HG03571 (cell line): ENCODE measurements around the gene ATP5IF1.

ENCODE experiments used
- ATAC-seq: cut with Tn5 transposase; IDR thresholded peaks from one replicate; pipeline ENCODE4 v1.9.1; 2021; ENCODE audit not compliant: unreplicated experiment

The ATP5IF1 gene

DNA sequence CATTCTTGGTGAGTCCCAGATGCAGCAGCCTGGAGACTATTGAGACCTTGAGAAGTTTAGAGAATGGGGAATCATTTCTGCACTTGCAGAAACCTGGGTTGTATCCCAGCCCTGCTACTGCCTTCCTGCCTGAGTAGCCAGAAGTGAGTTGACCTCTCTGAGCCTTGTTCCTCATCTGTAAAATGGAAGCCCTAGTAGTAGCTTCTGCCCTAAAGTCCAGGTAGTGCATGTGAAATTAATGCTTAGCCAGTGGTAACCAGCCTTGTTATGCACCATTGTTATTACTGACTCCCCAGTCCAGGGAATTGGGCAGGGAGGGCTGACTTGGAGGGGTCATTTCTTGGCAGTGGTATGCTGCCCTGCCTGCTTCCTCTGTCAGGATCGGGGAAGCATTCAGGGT is 29.0 kb downstream of the ATP5IF1 start:
- ATAC-seq = no peak

DNA sequence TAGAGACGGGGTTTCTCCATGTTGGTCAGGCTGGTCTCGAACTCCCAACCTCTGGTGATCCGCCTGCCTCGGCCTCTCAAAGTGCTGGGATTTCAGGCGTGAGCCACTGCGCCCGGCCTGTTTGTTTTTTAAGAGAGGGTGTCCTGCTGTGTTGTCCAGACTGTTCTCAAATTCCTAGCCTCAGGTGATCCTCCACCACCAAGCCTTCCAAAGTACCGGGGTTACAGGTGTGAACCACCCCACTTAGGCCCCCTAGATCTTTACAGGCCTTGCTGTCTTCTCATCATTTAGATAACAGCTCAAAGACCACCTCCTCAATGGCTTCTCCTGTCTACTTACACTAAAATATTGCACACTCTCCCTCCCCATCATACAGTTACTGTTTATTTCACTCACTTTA is 29.7 kb downstream of the ATP5IF1 start:
- no peak for ATAC-seq

DNA sequence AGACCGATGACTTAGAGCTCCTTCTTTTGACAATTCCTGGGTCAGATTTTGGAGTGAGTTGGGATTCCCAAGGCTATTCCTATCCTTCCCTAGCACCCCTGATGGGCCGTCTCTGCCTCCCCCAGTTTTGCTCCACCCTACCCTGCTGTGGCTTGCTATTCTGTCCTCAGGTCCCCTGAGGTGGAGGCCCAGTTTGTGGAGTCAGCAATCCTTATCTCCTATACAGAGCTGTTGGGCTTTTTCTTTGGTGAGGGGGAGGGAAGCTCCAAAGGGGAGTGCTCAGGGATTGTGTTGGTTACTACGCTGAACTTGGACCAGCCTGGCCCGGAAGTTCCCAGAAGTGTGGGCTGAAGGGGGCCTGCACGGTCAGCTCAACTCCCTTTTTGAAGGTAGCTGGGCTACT is 31.0 kb downstream of the ATP5IF1 start:
- ATAC-seq = no peak

DNA sequence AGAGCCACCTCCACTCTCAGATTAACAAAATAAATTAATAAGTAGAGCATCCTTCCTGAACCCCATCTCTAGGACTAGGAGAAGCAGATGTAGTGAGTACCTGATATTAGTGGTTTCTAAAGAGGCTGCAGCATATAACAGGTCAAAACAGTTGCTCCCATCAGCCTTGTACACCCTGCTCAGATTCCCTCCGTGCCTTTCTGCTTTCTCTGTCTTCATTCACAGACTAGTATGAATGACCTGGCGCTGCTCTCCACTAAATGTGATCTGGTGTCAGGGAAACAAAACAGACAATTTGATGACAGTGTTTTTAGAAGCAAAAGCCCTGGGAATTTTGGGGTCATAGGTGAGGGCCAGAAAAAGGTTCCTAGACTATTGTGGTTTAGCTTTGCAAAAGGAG is 31.7 kb downstream of the ATP5IF1 start:
- no peak for ATAC-seq

DNA sequence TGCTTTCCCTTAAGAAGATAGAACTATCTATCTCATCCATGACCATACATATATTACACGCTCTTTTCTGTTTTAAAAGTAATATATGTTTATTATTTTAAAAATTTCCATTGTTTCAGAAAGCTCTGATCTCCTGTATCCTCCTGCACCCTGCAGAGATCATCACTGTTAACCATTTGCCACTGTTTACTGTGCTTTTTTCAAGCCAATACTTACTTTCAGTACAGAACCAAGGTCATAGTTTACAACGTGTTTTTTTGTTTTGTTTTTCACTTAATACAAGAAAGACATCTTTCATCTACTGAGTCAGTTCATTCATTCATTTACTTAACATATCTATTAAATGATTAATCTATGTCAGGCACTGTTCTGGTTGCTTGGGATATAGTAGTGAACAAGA is 33.6 kb downstream of the ATP5IF1 start:
- ATAC-seq = no peak

DNA sequence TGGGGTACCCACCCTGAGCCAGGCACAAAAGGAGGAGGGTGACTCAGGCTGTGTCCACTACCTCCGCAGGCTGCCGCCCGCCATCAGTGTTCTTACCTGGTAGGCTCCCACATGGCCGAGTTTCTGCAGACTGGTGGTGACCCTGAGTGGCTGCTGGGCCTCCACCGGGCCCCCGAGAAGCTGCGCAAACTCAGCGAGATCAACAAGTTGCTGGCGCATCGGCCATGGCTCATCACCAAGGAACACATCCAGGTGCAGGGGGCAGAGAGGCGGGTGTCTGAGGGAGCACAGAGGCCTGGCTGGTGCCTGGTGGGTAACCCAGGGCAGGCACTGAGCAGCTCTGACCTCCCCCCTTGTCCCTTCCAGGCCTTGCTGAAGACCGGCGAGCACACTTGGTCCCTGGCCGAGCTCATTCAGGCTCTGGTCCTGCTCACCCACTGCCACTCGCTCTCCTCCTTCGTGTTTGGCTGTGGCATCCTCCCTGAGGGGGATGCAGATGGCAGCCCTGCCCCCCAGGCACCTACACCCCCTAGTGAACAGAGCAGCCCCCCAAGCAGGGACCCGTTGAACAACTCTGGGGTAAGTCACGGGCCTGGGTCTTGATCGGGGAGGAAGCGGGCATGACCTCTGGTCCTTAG is 36.4 kb downstream of the ATP5IF1 start:
- ATAC-seq = no peak

DNA sequence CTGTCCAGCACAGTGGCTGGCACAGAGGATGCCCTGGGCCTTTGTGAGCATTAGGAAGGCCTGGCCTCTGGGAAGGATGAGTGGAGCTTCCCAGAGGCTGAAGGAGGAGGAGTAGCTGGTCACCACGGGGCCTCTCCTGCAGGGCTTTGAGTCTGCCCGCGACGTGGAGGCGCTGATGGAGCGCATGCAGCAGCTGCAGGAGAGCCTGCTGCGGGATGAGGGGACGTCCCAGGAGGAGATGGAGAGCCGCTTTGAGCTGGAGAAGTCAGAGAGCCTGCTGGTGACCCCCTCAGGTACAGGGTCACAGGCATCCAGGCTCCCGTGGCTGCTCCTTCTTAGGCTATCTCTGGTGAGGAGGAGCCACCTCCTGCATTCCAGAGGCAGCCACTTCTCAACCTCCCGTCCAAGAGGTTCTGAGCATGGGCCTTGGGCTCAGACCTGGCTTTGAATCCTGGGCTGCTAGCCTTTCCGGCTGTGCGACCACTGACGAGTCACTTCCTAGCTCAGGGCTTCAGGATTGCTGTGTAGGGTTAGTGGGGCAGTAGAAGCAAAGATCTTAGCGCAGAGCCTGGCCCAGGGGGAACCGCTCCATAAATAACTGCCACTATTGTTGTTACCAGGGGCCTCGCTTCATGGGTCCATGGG is 37.4 kb downstream of the ATP5IF1 start:
- ATAC-seq = no peak

DNA sequence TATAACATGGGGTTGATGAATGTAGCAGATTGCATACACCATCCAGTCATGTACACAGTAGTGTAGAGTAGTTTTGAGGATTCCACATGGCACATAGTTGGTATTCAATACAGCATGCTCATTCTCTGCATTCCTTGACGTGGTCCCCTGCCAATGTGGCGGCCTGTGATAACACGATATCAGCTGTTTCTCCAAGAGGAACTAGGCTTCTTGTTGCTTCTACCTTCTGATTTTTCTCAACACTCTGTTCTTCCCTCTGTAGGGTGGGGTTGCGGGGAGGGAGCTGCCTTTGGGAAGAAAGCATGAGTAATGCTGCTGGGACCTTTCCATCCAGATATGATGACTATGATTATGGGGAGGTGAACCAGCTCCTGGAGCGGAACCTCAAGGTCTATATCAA is 42.8 kb downstream of the ATP5IF1 start:
- ATAC-seq = no peak

DNA sequence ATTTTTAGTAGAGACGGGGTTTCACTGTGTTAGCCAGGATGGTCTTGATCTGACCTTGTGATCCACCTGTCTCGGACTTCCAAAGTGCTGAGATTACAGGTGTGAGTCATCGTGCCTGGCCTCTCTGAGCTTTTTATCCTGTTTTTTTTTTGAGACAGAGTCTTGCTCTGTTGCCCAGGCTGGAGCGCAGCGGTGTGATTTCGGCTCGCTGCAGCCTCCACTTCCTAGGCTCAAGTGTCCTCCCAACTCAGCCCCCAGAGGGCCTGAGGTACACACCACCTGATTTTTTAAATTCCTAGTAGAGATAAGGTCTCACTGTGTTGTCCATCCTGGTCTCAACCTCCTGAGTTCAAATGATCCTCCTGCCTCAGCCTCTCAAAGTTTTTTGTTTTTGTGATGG is 43.8 kb downstream of the ATP5IF1 start:
- no peak for ATAC-seq

DNA sequence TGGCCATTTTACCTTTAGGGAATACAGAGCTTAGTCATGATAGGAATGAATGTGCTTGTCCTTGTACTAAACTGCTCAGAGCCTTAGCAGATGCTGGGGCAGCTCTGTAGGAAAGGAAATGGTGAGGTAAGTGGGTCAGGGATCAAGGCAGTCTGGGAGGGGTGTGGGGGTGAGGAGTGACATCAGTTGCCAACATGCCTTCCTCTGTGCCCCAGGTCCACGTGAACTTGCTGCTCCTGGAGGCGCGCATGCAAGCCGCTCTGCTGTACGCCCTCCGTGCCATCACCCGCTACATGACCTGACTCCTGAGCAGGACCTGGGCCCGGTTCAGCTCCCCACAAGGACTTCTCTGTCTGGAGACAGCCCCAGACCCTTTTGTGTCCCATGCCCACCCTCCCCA is 44.6 kb downstream of the ATP5IF1 start:
- ATAC-seq = no peak

DNA sequence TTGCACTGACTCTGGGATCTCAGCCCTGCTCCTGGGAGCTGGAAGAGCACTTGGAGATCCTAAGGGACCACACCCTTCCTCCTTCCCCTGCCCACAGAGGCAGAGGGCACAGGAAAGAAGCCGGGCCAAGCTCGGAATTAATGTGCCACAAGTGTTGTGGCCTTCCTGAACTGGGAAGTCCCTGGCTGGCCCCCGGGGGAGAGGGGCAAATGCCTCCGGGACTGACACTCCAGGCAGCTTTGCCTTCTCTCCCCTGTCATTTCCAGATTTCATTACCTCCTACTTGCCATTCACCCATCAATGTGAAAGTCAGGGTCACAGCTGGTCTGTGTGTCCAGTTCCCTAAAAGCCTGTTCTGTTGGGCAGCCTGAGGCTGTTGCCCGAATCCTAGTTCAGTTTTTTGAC is 45.1 kb downstream of the ATP5IF1 start:
- ATAC-seq = no peak

DNA sequence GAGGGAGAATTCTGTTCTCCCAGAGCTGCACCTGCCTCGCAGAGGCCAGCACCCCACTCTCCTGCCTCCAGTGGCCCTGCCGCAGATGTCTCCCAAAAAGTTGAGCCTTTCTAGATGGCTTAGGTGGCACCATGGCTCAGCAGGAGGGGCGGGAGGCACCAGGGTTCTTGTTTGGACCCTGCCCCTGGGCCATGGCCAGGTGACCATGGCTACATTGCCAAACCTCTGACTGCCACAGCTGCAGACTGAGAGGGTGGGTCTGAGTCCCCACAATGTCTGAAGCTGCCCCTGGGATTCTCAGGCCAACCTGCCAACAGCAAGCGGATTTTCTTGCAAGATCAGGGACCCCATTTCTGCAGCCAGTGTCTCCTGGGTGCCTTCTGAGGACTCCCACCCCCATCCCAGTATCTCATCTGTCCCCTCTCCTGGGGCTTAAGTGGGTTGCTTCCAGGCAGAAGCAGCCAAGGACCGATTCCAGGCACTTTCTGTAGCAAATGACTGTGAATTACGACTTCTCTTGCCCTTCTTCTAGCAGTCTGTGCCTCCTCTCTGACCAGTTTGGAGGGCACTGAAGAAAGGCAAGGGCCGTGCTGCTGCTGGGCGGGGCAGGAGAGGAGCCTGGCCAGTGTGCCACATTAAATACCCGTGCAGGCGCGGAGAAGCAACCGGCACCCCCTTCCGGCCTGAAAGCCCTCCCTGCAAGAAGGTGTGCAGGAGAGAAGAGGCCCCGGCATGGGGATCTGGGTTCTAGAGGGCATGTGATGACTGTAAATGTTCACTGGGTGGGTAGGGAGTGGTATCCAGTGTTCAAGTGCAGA is 45.9 kb downstream of the ATP5IF1 start:
- no peak for ATAC-seq

DNA sequence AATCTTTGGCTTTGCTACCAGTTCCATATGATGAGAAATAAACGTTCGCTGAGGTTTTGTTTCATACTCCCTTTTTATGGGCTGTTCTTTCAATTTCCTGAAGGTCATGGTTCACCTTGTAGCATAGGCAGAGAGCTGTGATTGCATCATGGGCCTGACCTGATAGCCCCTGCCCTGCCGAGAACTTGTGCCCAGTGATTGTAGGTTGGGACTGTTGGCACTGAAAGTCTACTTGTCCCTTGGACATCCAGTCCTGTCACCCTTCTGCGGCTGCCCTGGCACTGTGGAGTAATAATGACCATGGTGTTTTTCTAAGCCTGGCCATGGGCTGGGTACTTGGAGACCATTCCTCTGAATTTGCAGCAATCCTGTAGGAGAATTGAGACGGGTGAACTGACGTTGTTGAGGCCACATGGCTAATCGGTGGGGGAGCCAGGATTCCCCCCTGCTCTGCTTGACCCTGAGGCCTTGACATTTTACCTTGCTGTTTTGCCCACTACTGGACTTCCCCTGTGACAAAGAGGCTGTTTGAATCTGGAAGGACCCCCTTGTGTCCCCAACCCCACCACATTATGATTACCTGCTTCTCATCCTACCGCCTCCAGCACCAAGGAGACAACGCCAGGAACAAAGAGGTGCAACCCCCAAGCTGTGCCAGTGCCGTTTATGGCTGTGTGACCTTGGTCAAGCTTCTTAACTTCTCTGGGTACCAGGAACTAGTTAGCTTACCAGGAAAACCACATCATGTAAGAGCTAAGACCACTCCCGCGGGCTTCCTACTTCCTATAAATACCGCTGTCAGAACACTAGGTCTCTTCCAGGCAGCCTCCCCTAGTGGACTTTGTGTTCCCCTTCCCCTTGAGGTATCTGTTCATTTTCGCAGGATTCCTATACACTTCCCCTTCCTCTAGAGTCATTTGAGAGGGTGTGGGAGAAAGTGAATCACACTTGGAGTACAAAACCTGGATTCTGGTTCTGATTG is 46.8 kb downstream of the ATP5IF1 start:
- ATAC-seq = no peak

DNA sequence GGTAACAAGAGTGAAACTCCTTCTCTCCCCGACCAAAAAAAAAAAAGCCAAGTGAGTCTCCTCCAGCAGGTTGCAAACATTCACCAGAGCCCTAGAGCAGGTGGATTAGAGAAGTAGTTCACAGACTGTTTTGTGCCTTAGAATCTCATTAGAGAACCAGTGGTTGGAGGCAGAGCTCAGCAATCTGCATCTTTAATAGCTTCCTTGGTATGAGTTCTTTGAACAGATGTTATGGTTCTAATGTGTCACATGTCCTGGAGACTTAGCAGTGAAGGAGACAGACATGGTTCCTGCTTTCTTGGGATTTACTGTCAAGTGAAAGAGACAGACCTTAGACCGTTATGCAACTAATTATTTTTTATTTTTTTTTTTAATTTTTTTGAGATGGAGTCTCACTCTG is 50.2 kb downstream of the ATP5IF1 start:
- ATAC-seq = no peak
